ENCODE data around the gene PAPSS2.
"Not testable (repeated sequence)": the region's sequence is repeated elsewhere in the genome, so short reads cannot be mapped to it uniquely, and the experiment has no call there.

DNA sequence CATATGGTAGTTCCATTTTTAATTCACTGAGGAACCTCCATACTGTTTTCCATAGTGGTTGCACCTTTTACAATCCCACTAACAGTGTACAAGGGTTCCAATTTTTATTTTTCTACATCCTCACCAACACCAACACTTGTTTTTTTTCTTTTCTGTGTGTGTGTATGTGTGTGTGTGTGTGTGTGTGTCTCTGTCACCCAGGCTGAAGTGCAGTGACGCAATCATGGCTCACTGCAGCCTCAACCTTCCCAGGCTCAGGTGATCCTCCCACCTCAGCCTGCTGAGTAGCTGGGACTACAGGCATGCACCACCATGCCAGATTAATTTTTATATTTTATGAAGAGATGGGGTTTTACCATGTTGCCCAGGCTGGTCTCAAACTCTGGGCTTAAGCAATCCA is 78.6 kb downstream of the PAPSS2 start:
- TF ChIP-seq, protein P1, sequence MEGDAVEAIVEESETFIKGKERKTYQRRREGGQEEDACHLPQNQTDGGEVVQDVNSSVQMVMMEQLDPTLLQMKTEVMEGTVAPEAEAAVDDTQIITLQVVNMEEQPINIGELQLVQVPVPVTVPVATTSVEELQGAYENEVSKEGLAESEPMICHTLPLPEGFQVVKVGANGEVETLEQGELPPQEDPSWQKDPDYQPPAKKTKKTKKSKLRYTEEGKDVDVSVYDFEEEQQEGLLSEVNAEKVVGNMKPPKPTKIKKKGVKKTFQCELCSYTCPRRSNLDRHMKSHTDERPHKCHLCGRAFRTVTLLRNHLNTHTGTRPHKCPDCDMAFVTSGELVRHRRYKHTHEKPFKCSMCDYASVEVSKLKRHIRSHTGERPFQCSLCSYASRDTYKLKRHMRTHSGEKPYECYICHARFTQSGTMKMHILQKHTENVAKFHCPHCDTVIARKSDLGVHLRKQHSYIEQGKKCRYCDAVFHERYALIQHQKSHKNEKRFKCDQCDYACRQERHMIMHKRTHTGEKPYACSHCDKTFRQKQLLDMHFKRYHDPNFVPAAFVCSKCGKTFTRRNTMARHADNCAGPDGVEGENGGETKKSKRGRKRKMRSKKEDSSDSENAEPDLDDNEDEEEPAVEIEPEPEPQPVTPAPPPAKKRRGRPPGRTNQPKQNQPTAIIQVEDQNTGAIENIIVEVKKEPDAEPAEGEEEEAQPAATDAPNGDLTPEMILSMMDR (IDR thresholded peaks at IDR 0.05): not testable (repeated sequence)
- TF ChIP-seq POLR2A (IDR thresholded peaks at IDR 0.05): not testable (repeated sequence)
